Esophagus squamous epithelium (tissue), 5 donors: ENCODE measurements around the gene ZNF583. TPM values are rescaled to one million over a fixed set of nuclear protein-coding genes. Genes with fewer than 3 reads are reported as not detected.

Source experiments
- DNase-seq: peaks from one replicate; lab custom pipeline; 2025; lab: John Stamatoyannopoulos, UW
- H3K27ac ChIP-seq, 4 donors: fragments of 200-600 bp; sonication (generic); one replicate each; pipeline ENCODE4 v1.5.1; 2016 to 2019; ENCODE audit warnings: mild to moderate bottlenecking in 1 of 4
- H3K27me3 ChIP-seq, 4 donors: fragments of 200-600 bp; sonication (generic); 1 replicate in 3 of 4; 2 replicates in 1 of 4; pipeline versions ENCODE4 v1.5.1 to v1.6.0; 2017 to 2021; ENCODE audit warnings: antibody characterized with exemption in 1 of 4
- H3K36me3 ChIP-seq, 3 donors: fragments of 200-600 bp; sonication (generic); one replicate each; pipeline ENCODE4 v1.5.1; 2016 to 2019
- H3K4me1 ChIP-seq, 3 donors: fragments of 200-600 bp; sonication (generic); one replicate each; pipeline ENCODE4 v1.5.1; 2017 to 2019
- H3K4me3 ChIP-seq, 4 donors: fragments of 200-600 bp; sonication (generic); 1 replicate in 3 of 4; 2 replicates in 1 of 4; pipeline ENCODE4 v1.5.1; 2016 to 2019; ENCODE audit warnings: mild to moderate bottlenecking in 2 of 4, moderate library complexity in 1 of 4
- H3K9me3 ChIP-seq, 3 donors: fragments of 200-600 bp; sonication (generic); one replicate each; pipeline ENCODE4 v1.5.1; 2016 to 2019
- CTCF ChIP-seq, 6 experiments: fragments of 450-650 bp in 4 of 6; fragments of 200-600 bp in 2 of 6; sonication (generic) in 2 of 6; IDR thresholded peaks; one replicate each; pipeline ENCODE4 v1.5.1; 2016 to 2019; ENCODE audit warnings: antibody characterized with exemption in 6 of 6, mild to moderate bottlenecking in 4 of 6, moderate library complexity in 4 of 6
- POLR2A ChIP-seq, 4 donors: fragments of 450-650 bp; IDR thresholded peaks; one replicate each; pipeline ENCODE4 v1.6.1; 2017; ENCODE audit warnings: antibody characterized with exemption in 4 of 4, mild to moderate bottlenecking in 4 of 4, moderate library complexity in 3 of 4
- WGBS, 2 donors: methylation state at CpG; one replicate each; pipeline ENCODE4 v1.1.5; 2018; 5-methylcytosine and 5-hydroxymethylcytosine counted together
- intact Hi-C: fragments of 100-400 bp; cut with DNase I; formaldehyde crosslinking; loops from one replicate; pipeline ENCODE4 v1.15.0; 2022
- total RNA-seq, 4 donors: library from RNA; depleted of rRNA; stranded (reverse); fragments of >200 nt; gene quantifications; one replicate each; pipeline ENCODE4 v1.1.0, GENCODE V29; 2016
- donor health status: DM: yes; HTN: yes; CAD: no.

The ZNF583 gene
- total RNA-seq, 4 donors from 2014 or later = 0.88 to 6.1 (median 2.8) TPM

- 92 to 95% methylated on average over 8 of the region's 8 CpGs for WGBS, 2 donors
- intact Hi-C loops = no loop called here
- no peak overlapping the region for H3K4me3 ChIP-seq
- H3K4me1 ChIP-seq = no peaks in the 10 kb centered on the region
- H3K9me3 ChIP-seq = peaks cover 0 to 85% (median 66%) of the 10 kb centered on the region in 3 donors
- no peak for TF ChIP-seq POLR2A (IDR thresholded peaks at IDR 0.05)
- TF ChIP-seq CTCF (IDR thresholded peaks at IDR 0.05) = no peak
- H3K36me3 ChIP-seq = peaks cover 0 to 39% (median 0%) of the 10 kb centered on the region in 3 donors
- no peaks in the 10 kb centered on the region for H3K27me3 ChIP-seq
- no peak overlapping the region for H3K27ac ChIP-seq
- DNase-seq = no peak
These were observed 37.2 kb downstream of the ZNF583 start for GRCh38 chr19:56441206-56441792.

DNA sequence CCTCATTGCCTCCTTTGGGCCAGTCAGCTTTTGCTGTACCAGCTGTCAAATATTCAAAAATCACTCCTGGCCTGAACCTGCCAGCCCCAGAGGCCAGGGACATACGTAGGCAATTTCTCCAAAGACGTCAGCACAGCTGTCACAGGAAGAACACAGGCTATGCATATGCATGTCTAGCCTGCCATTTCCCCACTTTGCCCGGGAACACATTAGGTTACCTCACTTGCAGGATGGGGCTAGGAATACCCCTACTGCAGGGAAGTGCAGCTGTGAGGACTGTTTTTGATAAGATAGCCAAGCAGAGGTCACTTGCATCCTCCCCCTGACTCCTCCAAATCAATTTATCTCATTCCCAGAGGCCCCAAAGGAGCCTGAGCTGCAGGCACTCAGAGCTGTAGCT lies 70.2 kb downstream of the ZNF583 start:
- Histone ChIP-seq H3K4me1 (peaks cover 0 to 31% (median 9%) of the 10 kb centered on the region in 3 donors), H3K36me3 (peaks cover 0 to 43% (median 0%) of the 10 kb centered on the region in 3 donors), H3K4me3 (no peak overlapping the region), H3K27me3 (no peaks in the 10 kb centered on the region), H3K9me3 (peaks cover 0 to 80% (median 37%) of the 10 kb centered on the region in 3 donors), H3K27ac (no peak overlapping the region)
- WGBS, 2 donors = 88 to 89% methylated on average over 3 of the region's 3 CpGs
- intact Hi-C loops = no loop called here
- DNase-seq = no peak
- TF ChIP-seq CTCF (IDR thresholded peaks at IDR 0.05) (no peak), POLR2A (IDR thresholded peaks at IDR 0.05) (no peak)

GRCh38 chr19:56476093-56476492 lies 72.0 kb downstream of the ZNF583 start:
- intact Hi-C loops = no loop called here
- DNase-seq = no peak
- WGBS, 2 donors = 84 to 89% methylated on average over 6 to 7 of the region's 10 CpGs
- H3K36me3 ChIP-seq = peaks cover 0 to 29% (median 0%) of the 10 kb centered on the region in 3 donors
- H3K27me3 ChIP-seq = no peaks in the 10 kb centered on the region
- H3K9me3 ChIP-seq = peaks cover 3 to 78% (median 31%) of the 10 kb centered on the region in 3 donors
- H3K27ac ChIP-seq = no peak overlapping the region
- H3K4me1 ChIP-seq = peaks cover 0 to 31% (median 9%) of the 10 kb centered on the region in 3 donors
- TF ChIP-seq POLR2A (IDR thresholded peaks at IDR 0.05) (no peak), CTCF (IDR thresholded peaks at IDR 0.05) (no peak)
- peak overlapping the region in 1 of 4 donors; percentile 68 for H3K4me3 ChIP-seq

Other genes with a start within 250 kb of the ZNF583 start
- not detected for gene GALP, start 228.3 kb upstream of the ZNF583 start, total RNA-seq
- not detected for gene ZSCAN5B, start 206.5 kb upstream of the ZNF583 start, total RNA-seq
- gene ZSCAN5C, start 202.1 kb upstream of the ZNF583 start, total RNA-seq = not detected
- 1 to 10 TPM in 1 of 4 donors, under 1 TPM in 1, not detected in 2; 0.95 to 2.4 TPM for gene EDDM13, start 131.6 kb upstream of the ZNF583 start, total RNA-seq
- 10 to 100 TPM in 1 of 4 donors, 1 to 10 TPM in 3; 2.8 to 13.2 (median 6.8) TPM for gene ZSCAN5A, start 89.5 kb upstream of the ZNF583 start, total RNA-seq
- 1 to 10 TPM in 1 of 4 donors, under 1 TPM in 3; 0.44 to 2.3 (median 0.86) TPM for gene ZNF582, start 10.8 kb upstream of the ZNF583 start, total RNA-seq
- gene ZNF667, start 73.0 kb downstream of the ZNF583 start, total RNA-seq = 1 to 10 TPM in 1 of 4 donors, under 1 TPM in 3; 0.31 to 2.9 (median 0.59) TPM
- gene ZNF471, start 103.5 kb downstream of the ZNF583 start, total RNA-seq = 1 to 10 TPM in 2 of 4 donors, under 1 TPM in 2; 0.80 to 5.0 (median 1.5) TPM
- 1 to 10 TPM; 1.3 to 6.9 (median 3.1) TPM for gene ZFP28, start 134.6 kb downstream of the ZNF583 start, total RNA-seq
- gene ZNF470, start 163.1 kb downstream of the ZNF583 start, total RNA-seq = 1 to 10 TPM; 1.1 to 5.0 (median 1.7) TPM
- 1 to 10 TPM; 3.0 to 8.4 (median 3.4) TPM for gene ZNF71, start 191.0 kb downstream of the ZNF583 start, total RNA-seq
- gene SMIM17, start 238.8 kb downstream of the ZNF583 start, total RNA-seq = under 1 TPM in 1 of 4 donors, not detected in 3; 0.87 TPM